T-helper 17 cell (primary cell): ENCODE results near the gene PTGIS. TPM values are rescaled to one million over a fixed set of nuclear protein-coding genes. Genes with fewer than 3 reads are reported as not detected.

Source experiments
- ATAC-seq: fragments of 150-1000 bp; cut with Tn5 transposase; 2 replicates; pipeline ENCODE4 v1.10.0; 2021; ENCODE audit warnings: mild to moderate bottlenecking, moderate library complexity
- DNase-seq, 3 donors: peaks; one replicate each; pipeline versions ENCODE4 v3.0.0 to v3.0.0-alpha.2; 2020 to 2021
- H3K9me3 ChIP-seq: one replicate; pipeline ENCODE4 v1.7.0; 2013; ENCODE audit warnings: low read length, mild to moderate bottlenecking; ENCODE audit not compliant: control insufficient read depth, poor library complexity, severe bottlenecking
- H3K27ac Mint-ChIP-seq: one replicate; pipeline ENCODE4 v1.8.0; 2022; ENCODE audit warnings: mild to moderate bottlenecking, moderate library complexity, mixed read lengths
- H3K27me3 Mint-ChIP-seq: one replicate; pipeline ENCODE4 v1.8.0; 2022; ENCODE audit warnings: mixed read lengths
- H3K36me3 Mint-ChIP-seq: one replicate; pipeline ENCODE4 v1.8.0; 2022; ENCODE audit warnings: low read depth, mixed read lengths
- H3K4me1 Mint-ChIP-seq: one replicate; pipeline ENCODE4 v1.8.0; 2022; ENCODE audit warnings: mild to moderate bottlenecking, mixed read lengths
- H3K4me3 Mint-ChIP-seq: one replicate; pipeline ENCODE4 v1.8.0; 2022; ENCODE audit warnings: mild to moderate bottlenecking, moderate library complexity, mixed read lengths
- total RNA-seq, 4 donors: library from RNA in 2 of 4; stranded (reverse) in 2 of 4; gene quantifications; one replicate each; pipeline ENCODE4 v1.2.3 and lab custom pipeline; 2022 to 2026

Gene PTGIS
- total RNA-seq, 2 donors from 2014 or later: not detected

DNA sequence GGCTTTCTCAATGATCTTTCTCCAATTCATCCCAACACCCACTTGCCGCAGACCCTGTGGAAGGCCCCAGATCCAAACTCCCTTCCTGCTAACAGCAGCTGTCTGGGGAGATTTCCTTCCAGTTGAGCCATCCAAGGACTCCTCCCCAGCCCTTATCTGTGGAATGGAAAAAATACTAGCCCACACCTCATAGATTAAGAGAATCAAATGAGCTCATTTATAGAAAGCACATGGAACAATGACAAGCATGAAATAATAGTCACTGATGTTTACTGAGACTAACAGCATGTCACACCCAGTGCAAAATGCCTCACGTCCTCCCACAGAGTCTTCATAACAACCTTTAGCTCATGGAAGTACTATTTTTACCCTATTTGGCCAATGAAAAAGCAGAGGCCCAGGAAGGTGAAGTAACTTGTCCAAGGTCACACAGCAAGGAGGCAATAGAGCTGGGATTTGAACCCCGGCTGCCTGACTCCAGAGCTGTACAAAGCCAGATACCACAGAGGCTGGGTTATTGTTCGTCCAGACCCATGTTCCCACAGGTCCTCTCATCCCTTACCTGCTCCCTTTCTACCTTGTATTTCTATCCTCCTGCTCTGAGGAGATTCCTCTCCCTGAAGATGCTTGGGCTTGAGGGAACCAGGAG is 23.4 kb upstream of the PTGIS start:
- DNase-seq: no peak
- Mint-ChIP-seq H3K4me3 (no peak overlapping the region), H3K4me1 (peaks cover 32% of the 10 kb centered on the region), H3K36me3 (peaks cover 5% of the 10 kb centered on the region), H3K27me3 (no peaks in the 10 kb centered on the region), H3K27ac (no peak overlapping the region)
- no peak for ATAC-seq
- H3K9me3 ChIP-seq: no peaks in the 10 kb centered on the region

DNA sequence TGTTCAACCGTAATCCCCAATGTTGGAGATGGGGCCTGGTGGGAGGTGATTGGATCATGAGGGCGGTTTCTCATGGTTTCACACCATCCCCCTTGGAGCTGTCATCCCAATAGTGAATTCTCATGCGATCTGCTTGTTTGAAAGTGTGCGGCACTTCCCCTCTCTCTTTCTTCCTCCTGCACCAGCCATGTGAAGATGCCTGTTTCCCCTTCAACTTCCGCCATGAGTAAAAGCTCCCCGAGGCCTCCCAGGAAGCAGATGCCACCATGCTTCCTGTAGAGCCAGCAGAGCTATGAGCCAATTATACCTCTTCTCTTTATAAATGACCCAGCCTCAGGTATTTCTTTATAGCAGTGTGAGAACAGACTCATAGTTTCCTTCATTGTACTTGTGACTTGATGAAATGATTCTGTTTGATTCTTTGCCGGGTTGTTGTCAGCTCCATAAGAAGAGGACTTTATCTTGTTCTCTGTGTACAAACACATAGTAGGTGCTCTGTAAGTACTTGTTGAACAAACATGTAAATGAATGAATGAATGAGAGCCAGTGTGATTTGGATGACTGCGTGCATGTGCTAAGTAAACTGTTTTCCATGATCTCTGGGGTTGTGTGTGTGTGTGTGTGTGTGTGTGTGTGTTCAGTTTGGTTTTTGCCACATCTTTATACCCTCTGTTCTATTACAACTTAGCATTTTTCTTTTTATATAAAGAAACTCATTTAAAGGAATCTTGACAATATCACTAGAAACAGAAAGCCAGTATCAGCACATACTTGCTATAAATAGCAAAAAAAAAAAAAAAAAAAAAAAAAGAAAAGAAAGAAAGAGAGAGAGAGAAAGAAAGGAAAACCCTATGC is 22.5 kb upstream of the PTGIS start:
- DNase-seq (no peak), ATAC-seq (no peak)
- H3K4me1 Mint-ChIP-seq: peaks cover 23% of the 10 kb centered on the region
- H3K4me3 Mint-ChIP-seq: no peak overlapping the region
- peaks cover 4% of the 10 kb centered on the region for H3K27me3 Mint-ChIP-seq
- H3K36me3 Mint-ChIP-seq: peaks cover 5% of the 10 kb centered on the region
- H3K9me3 ChIP-seq: no peaks in the 10 kb centered on the region
- no peak overlapping the region for H3K27ac Mint-ChIP-seq

DNA sequence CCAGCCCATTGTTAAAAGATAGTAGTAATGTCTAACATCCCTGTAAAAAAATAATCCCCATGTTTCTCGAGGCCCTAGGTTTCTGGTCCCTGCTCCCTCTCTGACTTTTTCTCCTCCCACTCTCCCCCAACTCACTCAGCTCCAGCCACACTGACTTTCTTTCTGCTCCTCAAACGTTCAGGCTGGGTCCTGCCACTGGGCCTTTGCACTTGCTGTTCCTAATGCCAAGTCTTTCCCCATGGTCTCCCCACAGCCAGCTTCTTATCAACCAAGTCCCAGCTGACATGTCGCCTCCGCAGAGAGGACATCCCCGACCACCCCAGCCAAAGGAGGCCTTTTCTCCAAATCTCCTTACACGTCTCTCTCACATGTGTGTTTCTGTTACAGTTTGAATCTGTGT is 21.8 kb upstream of the PTGIS start:
- H3K4me3 Mint-ChIP-seq: no peak overlapping the region
- no peaks in the 10 kb centered on the region for H3K9me3 ChIP-seq
- no peak overlapping the region for H3K27ac Mint-ChIP-seq
- ATAC-seq (no peak), DNase-seq (no peak)
- peaks cover 17% of the 10 kb centered on the region for H3K4me1 Mint-ChIP-seq
- H3K27me3 Mint-ChIP-seq: peaks cover 10% of the 10 kb centered on the region
- H3K36me3 Mint-ChIP-seq: peaks cover 5% of the 10 kb centered on the region

DNA sequence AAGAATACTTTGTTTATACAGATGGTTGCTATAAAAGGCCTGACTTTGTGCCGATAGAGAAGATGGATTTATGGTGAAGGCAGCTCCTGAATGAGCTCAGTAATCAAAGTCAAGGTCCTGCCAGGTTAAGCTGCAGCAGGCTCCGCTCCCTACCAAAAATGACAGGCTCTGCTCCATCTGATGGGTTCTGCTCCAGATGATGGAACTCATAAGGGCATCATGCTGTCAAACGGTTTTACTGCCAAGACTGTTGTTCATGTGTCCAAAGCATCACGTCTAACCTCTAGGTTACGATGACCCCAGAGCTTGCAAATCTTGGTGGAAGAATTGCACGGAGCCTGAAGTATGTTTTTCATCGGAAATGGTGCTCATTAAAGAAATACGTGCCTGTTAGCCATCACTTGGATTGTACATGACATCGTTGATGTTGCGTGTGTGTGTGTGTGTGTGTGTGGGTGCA is 19.2 kb upstream of the PTGIS start:
- DNase-seq: no peak
- no peak overlapping the region for H3K27ac Mint-ChIP-seq

DNA sequence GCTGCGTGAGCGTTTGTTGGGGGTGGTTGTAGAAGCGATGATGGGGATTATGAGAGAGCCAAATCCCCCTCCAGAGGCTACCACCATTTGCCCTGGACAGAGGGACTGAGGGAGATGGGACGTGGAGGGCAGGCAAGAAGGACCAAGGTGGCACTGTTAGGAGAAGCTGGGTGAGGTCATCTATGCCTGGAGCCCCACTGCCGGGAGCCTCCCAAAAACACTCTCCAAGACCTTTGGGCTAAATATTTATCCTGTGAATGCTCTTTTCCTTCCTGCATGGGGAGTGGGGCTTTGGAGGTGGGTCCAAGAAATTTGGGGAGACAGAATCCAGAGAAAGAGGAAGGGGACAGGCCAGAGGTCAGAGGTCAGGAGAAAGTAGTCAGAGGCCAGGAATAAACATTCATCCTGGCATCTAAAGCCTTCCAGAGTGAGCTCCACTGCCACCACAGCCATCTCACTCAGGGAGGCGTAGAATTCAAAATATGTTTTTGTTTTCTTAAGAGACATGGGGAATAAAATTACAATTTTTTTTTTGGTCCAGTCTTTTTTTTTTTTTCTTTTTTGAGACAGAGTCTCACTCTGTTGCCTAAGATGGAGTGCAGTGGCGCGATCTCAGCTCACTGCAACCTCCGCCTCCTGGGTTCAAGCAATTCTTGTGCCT is 17.8 kb upstream of the PTGIS start:
- Mint-ChIP-seq H3K27ac (no peak overlapping the region), H3K27me3 (peaks cover 30% of the 10 kb centered on the region), H3K4me3 (no peak overlapping the region), H3K4me1 (no peaks in the 10 kb centered on the region), H3K36me3 (peaks cover 5% of the 10 kb centered on the region)
- ATAC-seq: no peak
- DNase-seq: no peak
- H3K9me3 ChIP-seq: no peaks in the 10 kb centered on the region

More for the DNA sequence above, 19.2 kb upstream of the PTGIS start:
- peaks cover 5% of the 10 kb centered on the region for H3K36me3 Mint-ChIP-seq
- no peak for ATAC-seq
- no peak overlapping the region for H3K4me3 Mint-ChIP-seq
- H3K27me3 Mint-ChIP-seq: peaks cover 23% of the 10 kb centered on the region
- no peaks in the 10 kb centered on the region for H3K4me1 Mint-ChIP-seq
- H3K9me3 ChIP-seq: no peaks in the 10 kb centered on the region

DNA sequence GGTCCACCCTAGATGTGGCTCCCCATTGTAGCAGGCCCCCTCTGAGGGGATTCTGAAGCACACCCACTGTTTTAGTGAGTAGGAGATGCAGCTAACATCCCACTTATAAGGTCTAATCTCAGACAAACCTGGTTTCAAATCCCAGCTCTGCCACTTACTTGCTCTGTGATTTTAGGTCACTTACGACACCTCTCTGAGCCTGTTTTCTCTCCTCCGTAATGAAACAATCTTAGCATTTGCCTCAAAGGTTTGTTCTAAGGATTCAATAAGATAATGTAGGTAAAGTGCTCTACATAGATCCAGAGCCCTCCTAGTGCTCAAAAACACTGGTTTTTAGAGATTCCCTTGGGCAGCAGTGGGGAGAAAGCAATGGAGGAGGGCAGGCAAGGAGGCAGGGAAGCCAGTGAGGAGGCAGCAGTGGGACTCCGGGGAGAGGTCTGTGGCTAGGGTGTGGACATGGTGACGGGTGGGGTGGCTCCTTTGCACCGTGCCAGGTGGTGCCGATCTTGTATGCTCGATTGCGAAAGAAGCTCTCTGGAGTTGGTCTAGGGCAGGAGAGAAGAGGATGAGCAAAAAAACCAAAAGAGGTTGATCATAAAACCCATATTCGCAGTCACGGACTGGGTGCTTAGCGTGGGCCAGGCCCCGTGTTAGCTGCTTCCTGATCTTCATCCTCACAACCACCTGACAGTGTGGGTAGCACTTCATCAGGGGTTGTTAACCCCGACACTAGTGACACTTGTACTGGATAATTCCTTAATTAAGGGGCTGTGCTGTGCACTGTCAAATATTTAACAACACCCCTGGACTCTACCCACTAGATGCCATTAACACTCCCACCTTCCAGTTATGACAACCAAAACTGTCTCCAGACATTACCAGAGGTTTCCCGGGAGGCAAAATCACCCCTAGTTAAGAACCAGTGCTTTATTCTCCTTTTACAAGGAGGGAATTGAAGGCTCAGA is 16.8 kb upstream of the PTGIS start:
- DNase-seq: no peak
- no peak overlapping the region for H3K27ac Mint-ChIP-seq

DNA sequence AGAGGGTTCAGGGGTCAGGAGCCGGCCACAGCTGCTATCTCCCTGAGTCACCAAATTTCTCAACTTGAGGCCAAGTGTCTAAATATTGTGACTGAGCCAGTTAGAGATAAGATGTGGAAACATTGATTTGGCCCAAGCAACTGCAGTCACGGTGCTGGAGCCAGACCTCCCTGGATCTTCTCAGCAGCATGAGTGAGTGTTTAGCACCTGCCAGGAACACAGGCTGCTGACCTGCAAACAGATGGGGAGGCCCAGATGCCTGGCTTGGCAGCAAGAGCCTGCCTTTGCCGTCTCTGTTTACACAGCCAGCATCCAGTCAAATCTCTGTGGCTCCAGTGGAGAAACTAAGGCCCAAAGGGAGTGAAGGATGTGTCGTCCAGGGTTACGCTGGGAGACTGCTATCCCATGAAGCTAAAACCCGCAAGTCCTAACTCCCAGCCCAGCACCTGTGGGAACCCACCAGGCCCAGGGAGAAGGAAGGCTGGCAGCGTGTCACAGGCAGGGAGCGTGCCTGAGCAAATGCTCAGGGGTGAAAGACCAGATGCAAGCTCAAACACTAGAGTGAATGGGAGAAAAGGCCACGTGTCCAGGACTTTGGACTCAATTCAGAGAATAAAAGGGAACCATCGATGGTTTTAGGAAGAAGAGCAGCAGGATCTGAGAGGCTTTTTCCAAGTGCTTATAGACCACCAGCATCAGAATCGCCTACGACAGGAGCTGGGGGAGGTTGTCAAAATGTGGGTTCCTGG is 15.9 kb upstream of the PTGIS start:
- no peak overlapping the region for H3K27ac Mint-ChIP-seq
- H3K4me1 Mint-ChIP-seq: no peaks in the 10 kb centered on the region
- H3K9me3 ChIP-seq: no peaks in the 10 kb centered on the region
- no peak overlapping the region for H3K4me3 Mint-ChIP-seq
- H3K36me3 Mint-ChIP-seq: peaks cover 1% of the 10 kb centered on the region
- DNase-seq (no peak), ATAC-seq (peak; percentile 23)
- peaks cover 36% of the 10 kb centered on the region for H3K27me3 Mint-ChIP-seq

More for the DNA sequence above, 16.8 kb upstream of the PTGIS start:
- peaks cover 30% of the 10 kb centered on the region for H3K27me3 Mint-ChIP-seq
- no peaks in the 10 kb centered on the region for H3K4me1 Mint-ChIP-seq
- no peaks in the 10 kb centered on the region for H3K9me3 ChIP-seq
- ATAC-seq: no peak
- H3K4me3 Mint-ChIP-seq: no peak overlapping the region
- peaks cover 2% of the 10 kb centered on the region for H3K36me3 Mint-ChIP-seq

DNA sequence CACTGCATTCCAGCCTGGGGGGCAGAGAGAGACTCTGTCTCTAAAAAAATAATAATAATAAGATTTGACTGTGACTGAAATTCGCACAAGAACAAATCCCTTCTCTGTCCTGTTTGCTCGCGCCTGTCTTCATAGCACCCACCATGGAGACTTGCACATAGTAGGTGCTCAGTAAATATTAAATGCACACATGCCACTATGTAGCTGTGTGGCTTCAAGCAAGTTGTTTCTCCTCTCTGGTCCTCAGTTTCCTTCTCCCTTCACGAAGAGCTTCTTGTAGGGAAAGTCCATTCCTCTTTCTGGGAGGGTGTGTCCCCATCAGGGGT is 15.4 kb upstream of the PTGIS start:
- H3K9me3 ChIP-seq: no peaks in the 10 kb centered on the region
- H3K27me3 Mint-ChIP-seq: peaks cover 36% of the 10 kb centered on the region
- no peaks in the 10 kb centered on the region for H3K36me3 Mint-ChIP-seq
- H3K4me1 Mint-ChIP-seq: no peaks in the 10 kb centered on the region
- H3K4me3 Mint-ChIP-seq: no peak overlapping the region
- H3K27ac Mint-ChIP-seq: no peak overlapping the region
- DNase-seq: no peak
- ATAC-seq: no peak

DNA sequence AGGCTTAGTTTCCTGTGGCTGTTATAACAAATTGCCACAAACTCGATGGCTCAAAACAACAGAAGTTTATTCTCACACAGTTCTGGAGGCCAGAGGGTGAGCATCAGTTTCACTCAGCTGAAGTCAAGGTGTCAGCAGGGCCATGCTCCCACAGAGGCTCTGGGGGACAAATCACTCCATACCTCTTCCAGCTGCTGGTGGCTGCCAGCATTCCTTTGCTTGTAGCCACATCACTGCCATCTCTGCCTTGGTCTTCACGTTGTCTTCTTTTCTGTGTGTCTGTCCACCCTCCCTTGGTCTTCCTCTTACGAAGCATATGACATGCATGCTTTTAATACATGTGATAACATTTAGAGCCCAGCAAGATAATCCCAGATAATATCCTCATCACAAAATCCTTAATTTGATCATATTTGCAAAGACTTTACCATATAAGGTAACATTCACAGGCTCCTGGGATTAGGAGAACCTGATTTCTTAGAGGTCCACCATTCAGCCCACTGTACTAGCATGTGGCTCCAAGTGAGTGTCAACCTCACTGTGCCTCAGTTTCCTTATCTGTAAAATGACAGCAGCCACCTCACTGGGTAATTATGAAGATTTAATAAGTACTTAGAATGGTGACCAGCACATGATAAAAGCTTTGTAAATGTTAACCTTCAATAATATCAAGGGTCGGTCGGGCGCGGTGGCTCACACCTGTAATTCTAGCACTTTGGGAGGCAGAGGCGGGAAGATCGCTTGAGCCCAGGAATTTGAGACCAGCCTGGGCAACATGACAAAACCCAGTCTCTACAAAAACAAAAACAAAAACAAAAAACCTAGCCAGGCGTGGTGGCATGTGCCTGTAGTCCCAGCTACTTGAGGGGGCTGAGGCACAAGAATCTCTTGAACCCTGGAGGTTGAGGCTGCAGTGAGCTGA is 14.7 kb upstream of the PTGIS start:
- Mint-ChIP-seq H3K4me1 (no peaks in the 10 kb centered on the region), H3K36me3 (no peaks in the 10 kb centered on the region), H3K27me3 (peaks cover 36% of the 10 kb centered on the region), H3K27ac (no peak overlapping the region), H3K4me3 (no peak overlapping the region)
- no peak for ATAC-seq
- no peaks in the 10 kb centered on the region for H3K9me3 ChIP-seq
- DNase-seq: no peak

DNA sequence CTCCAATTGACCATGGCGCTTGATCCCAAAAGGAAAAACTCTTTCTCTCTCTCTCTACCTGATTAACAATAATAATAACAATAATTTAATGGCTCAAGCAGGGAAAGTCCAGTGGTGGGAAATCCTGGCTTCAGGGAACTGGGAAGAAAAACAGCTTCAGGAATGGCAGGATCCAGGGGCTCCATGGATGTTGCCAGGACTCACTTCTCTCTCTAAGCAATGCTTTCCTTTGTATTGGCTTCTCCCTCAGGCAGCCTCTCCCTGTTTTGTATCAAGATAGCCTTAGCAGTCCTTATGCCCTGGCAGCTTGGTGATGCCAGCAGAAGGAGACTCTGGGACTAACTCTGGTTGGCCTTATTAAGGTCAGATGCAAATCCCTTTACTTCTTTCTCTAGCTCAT is 13.5 kb upstream of the PTGIS start:
- DNase-seq (no peak), ATAC-seq (no peak)
- H3K9me3 ChIP-seq: no peaks in the 10 kb centered on the region
- Mint-ChIP-seq H3K36me3 (no peaks in the 10 kb centered on the region), H3K27ac (no peak overlapping the region), H3K4me1 (no peaks in the 10 kb centered on the region), H3K4me3 (no peak overlapping the region), H3K27me3 (peaks cover 36% of the 10 kb centered on the region)

DNA sequence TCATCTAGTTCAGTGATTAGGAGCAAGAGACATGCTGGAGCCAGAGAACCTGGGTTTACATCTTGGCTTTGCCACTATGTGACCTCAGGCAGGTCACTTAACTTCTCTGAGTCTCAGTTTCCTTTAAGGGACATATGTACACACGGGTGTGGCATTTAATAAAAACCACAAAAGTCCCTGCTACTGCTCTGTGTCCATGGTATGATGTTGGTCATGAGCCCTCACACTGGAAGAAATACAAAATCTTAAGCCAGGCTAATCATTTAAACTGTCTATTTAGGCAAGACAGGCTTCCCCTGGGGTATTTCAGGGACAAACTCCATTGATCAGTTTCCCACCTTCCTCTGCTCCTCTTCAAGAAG is 12.9 kb upstream of the PTGIS start:
- DNase-seq (no peak), ATAC-seq (no peak)
- no peak overlapping the region for H3K4me3 Mint-ChIP-seq
- H3K27ac Mint-ChIP-seq: no peak overlapping the region
- no peaks in the 10 kb centered on the region for H3K36me3 Mint-ChIP-seq
- no peaks in the 10 kb centered on the region for H3K4me1 Mint-ChIP-seq
- no peaks in the 10 kb centered on the region for H3K9me3 ChIP-seq
- peaks cover 36% of the 10 kb centered on the region for H3K27me3 Mint-ChIP-seq
